OCI-LY7 (cell line): ENCODE results near the gene CCDC12. TPM values are rescaled to one million over a fixed set of nuclear protein-coding genes. Genes with fewer than 3 reads are reported as not detected.
A peak's percentile ranks its signal among the peaks of the same experiment; 100 is the strongest.

Source experiments
- BruUV-seq: library from RNA; stranded (reverse); fragments of 400-500 nt; replicated peaks from 2 replicates; lab custom pipeline; 2021; lab: Mats Ljungman, UMichigan
- CTCF ChIA-PET: fragments of 300-600 bp; sonication (Branson Sonifier 250); formaldehyde crosslinking; loops from one replicate; lab custom pipeline; 2022; ENCODE audit warnings: antibody characterized with exemption; ENCODE audit not compliant: unreplicated experiment; lab: Charles Lee
- POLR2A ChIA-PET: fragments of 300-600 bp; sonication (Branson Sonifier 250); formaldehyde crosslinking; loops from one replicate; lab custom pipeline; 2022; ENCODE audit warnings: antibody characterized with exemption; lab: Charles Lee
- DNase-seq: peaks from one replicate; pipeline ENCODE4 v3.0.0-alpha.2; 2015; ENCODE audit warnings: low spot score
- H2AFZ ChIP-seq: fragments of 200-600 bp; sonication (generic), shearing (Covaris generic); 2 replicates; pipeline ENCODE4 v1.6.1; 2014; ENCODE audit warnings: mild to moderate bottlenecking, antibody characterized with exemption, low read length, moderate library complexity
- H3K27ac ChIP-seq: fragments of 200-600 bp; sonication (generic); 2 replicates; pipeline ENCODE4 v1.5.1; 2014; ENCODE audit warnings: mixed run types, low read depth, mild to moderate bottlenecking, moderate library complexity, low read length, inconsistent platforms; ENCODE audit not compliant: poor library complexity, severe bottlenecking
- H3K36me3 ChIP-seq: fragments of 200-600 bp; sonication (generic); 2 replicates; pipeline ENCODE4 v1.6.1; 2014; ENCODE audit warnings: mild to moderate bottlenecking, antibody characterized with exemption, low read length, moderate library complexity, mixed read lengths; ENCODE audit not compliant: insufficient read depth
- H3K4me1 ChIP-seq: fragments of 200-600 bp; sonication (generic); 2 replicates; pipeline ENCODE4 v1.5.1; 2014; ENCODE audit warnings: mild to moderate bottlenecking, low read length; ENCODE audit not compliant: insufficient read depth, poor library complexity, severe bottlenecking
- H3K4me2 ChIP-seq: fragments of 200-600 bp; sonication (generic); 2 replicates; pipeline ENCODE4 v1.6.1; 2014; ENCODE audit warnings: mild to moderate bottlenecking, low read length
- H3K4me3 ChIP-seq: fragments of 200-600 bp; sonication (generic); 2 replicates; pipeline ENCODE4 v1.5.1; 2014; ENCODE audit warnings: mild to moderate bottlenecking, low read depth, low read length; ENCODE audit not compliant: poor library complexity, severe bottlenecking
- H3K79me2 ChIP-seq: fragments of 200-600 bp; sonication (generic); 2 replicates; pipeline ENCODE4 v1.6.1; 2016; ENCODE audit warnings: low read depth, mild to moderate bottlenecking, low read length, moderate library complexity, mixed read lengths; ENCODE audit not compliant: insufficient read depth
- H3K9me2 ChIP-seq: fragments of 200-600 bp; sonication (generic); 2 replicates; pipeline ENCODE4 v1.6.1; 2016; ENCODE audit warnings: mild to moderate bottlenecking, low read length, mixed read lengths; ENCODE audit not compliant: insufficient read depth
- H3K9me3 ChIP-seq: fragments of 200-600 bp; sonication (generic); 2 replicates; pipeline ENCODE4 v1.6.1; 2014; ENCODE audit warnings: mild to moderate bottlenecking, mixed run types, low read length, mixed read lengths
- H4K20me1 ChIP-seq: fragments of 200-600 bp; sonication (generic); 2 replicates; pipeline ENCODE4 v1.6.1; 2014; ENCODE audit warnings: mild to moderate bottlenecking, antibody characterized with exemption, low read length, moderate library complexity, mixed read lengths; ENCODE audit not compliant: insufficient read depth
- CTCF ChIP-seq: fragments of 200-600 bp; sonication (generic); conservative IDR thresholded peaks from 2 replicates; pipeline ENCODE4 v1.5.1; 2014; ENCODE audit warnings: mild to moderate bottlenecking, antibody characterized with exemption, low read length, moderate library complexity, mixed read lengths
- EZH2phosphoT487 ChIP-seq: fragments of 200-600 bp; sonication (generic); IDR thresholded peaks from 2 replicates; pipeline ENCODE4 v1.6.1; 2018; ENCODE audit warnings: low read depth, borderline replicate concordance, mild to moderate bottlenecking, mixed run types, antibody characterized with exemption, low read length, moderate library complexity, mixed read lengths
- intact Hi-C: fragments of 100-400 bp; cut with micrococcal nuclease; formaldehyde crosslinking; loops from one replicate; pipeline ENCODE4 v1.10.0; 2022; ENCODE audit not compliant: unreplicated experiment
- total RNA-seq, 2 experiments: library from RNA; depleted of rRNA in 1 of 2; stranded (reverse); fragments of >200 nt in 1 of 2; shearing (Covaris generic) in 1 of 2; gene quantifications; 2 replicates each; pipeline ENCODE4 v1.2.3, GENCODE V29; 2014 to 2022

The CCDC12 gene
- total RNA-seq, 2 experiments from 2014 or later = 74.9 to 116 TPM

GRCh38 chr3:46998121-46998851 lies 21.7 kb upstream of the CCDC12 start:
- ChIA-PET POLR2A (interaction anchor here (0.5 to 0.9 kb wide), 2 partner anchors 70 to 71 kb away, joined by 3 read pairs; no protein-coding TSS in a partner anchor), CTCF (interaction anchor here (0.6 to 1.0 kb wide), 3 partner anchors 13 to 130 kb away, joined by 3 to 5 read pairs (median 3); no protein-coding TSS in a partner anchor)
- TF ChIP-seq CTCF (peak; percentile 87), EZH2phosphoT487 (no peak)
- no peak overlapping the region for H3K27ac ChIP-seq
- intact Hi-C loops = loop anchor here (1.0 kb wide), 2 partner anchors 71 to 75 kb away; no protein-coding TSS in a partner anchor
- H3K4me2 ChIP-seq = no peak overlapping the region
- H2AFZ ChIP-seq = no peak overlapping the region
- no peak overlapping the region for H3K4me3 ChIP-seq
- H3K79me2 ChIP-seq = no peaks in the 10 kb centered on the region
- DNase-seq = peak; percentile 77
- no peaks in the 10 kb centered on the region for H3K4me1 ChIP-seq
- H4K20me1 ChIP-seq = no peaks in the 10 kb centered on the region
- H3K9me3 ChIP-seq = no peaks in the 10 kb centered on the region
- no TSS peak for BruUV-seq
- peaks cover 80% of the 10 kb centered on the region for H3K36me3 ChIP-seq
- no peaks in the 10 kb centered on the region for H3K9me2 ChIP-seq

GRCh38 chr3:46997453-46998091 lies 21.0 kb upstream of the CCDC12 start:
- intact Hi-C loops = loop anchor here (1.0 kb wide), 2 partner anchors 70 to 74 kb away; no protein-coding TSS in a partner anchor
- H3K79me2 ChIP-seq = no peaks in the 10 kb centered on the region

More at GRCh38 chr3:46997453-46998091, 21.0 kb upstream of the CCDC12 start:
- Histone ChIP-seq H2AFZ (no peak overlapping the region), H3K36me3 (peaks cover 81% of the 10 kb centered on the region), H3K27ac (no peak overlapping the region), H3K4me1 (no peaks in the 10 kb centered on the region), H3K4me3 (no peak overlapping the region), H3K4me2 (no peak overlapping the region), H3K9me3 (no peaks in the 10 kb centered on the region), H3K9me2 (no peaks in the 10 kb centered on the region), H4K20me1 (no peaks in the 10 kb centered on the region)
- CTCF ChIA-PET = interaction anchor here (0.6 kb wide), 1 partner anchor 130 kb away, joined by 5 read pairs; no protein-coding TSS in a partner anchor
- POLR2A ChIA-PET = no interaction called here
- DNase-seq = no peak
- BruUV-seq = no TSS peak
- TF ChIP-seq EZH2phosphoT487 (no peak), CTCF (no peak)
